Smooth muscle cell (in vitro differentiated cells): ENCODE results near the gene PLEKHJ1. TPM values are rescaled to one million over a fixed set of nuclear protein-coding genes. Genes with fewer than 3 reads are reported as not detected.
A peak's percentile ranks its signal among the peaks of the same experiment; 100 is the strongest.

Experiments used
- DNase-seq: peaks from one replicate; lab custom pipeline; 2025; ENCODE audit not compliant: unreplicated experiment; lab: John Stamatoyannopoulos, UW
- H2AFZ ChIP-seq: fragments of 200-600 bp; sonication (generic); 2 replicates; pipeline ENCODE4 v1.6.0; 2016; ENCODE audit warnings: antibody characterized with exemption, low read depth, mild to moderate bottlenecking
- H3F3A ChIP-seq: fragments of 200-600 bp; sonication (generic); 2 replicates; pipeline ENCODE4 v1.6.0; 2017; ENCODE audit warnings: antibody characterized with exemption, low read depth
- H3K27ac ChIP-seq: fragments of 200-600 bp; sonication (generic); 2 replicates; pipeline ENCODE4 v1.5.1; 2016; ENCODE audit warnings: low read depth, mild to moderate bottlenecking
- H3K27me3 ChIP-seq: fragments of 200-600 bp; sonication (generic); 2 replicates; pipeline ENCODE4 v1.6.1; 2016; ENCODE audit warnings: low read depth, mild to moderate bottlenecking
- H3K36me3 ChIP-seq: fragments of 200-600 bp; sonication (generic); 2 replicates; pipeline ENCODE4 v1.5.1; 2016; ENCODE audit warnings: low read depth
- H3K4me1 ChIP-seq: fragments of 200-600 bp; sonication (generic); 2 replicates; pipeline ENCODE4 v1.5.1; 2016; ENCODE audit warnings: low read depth
- H3K4me2 ChIP-seq: fragments of 200-600 bp; sonication (generic); 2 replicates; pipeline ENCODE4 v1.6.0; 2016; ENCODE audit warnings: mild to moderate bottlenecking
- H3K4me3 ChIP-seq: fragments of 200-600 bp; sonication (generic); 2 replicates; pipeline ENCODE4 v1.5.1; 2016; ENCODE audit warnings: mild to moderate bottlenecking
- H3K79me2 ChIP-seq: fragments of 200-600 bp; sonication (generic); 2 replicates; pipeline ENCODE4 v1.6.0; 2016; ENCODE audit warnings: low read depth, mild to moderate bottlenecking
- H3K9ac ChIP-seq: fragments of 200-600 bp; sonication (generic); 2 replicates; pipeline ENCODE4 v1.6.0; 2016; ENCODE audit warnings: low read depth
- H3K9me3 ChIP-seq: fragments of 200-600 bp; sonication (generic); replicated peaks from 2 replicates; pipeline ENCODE4 v1.5.1; 2016; ENCODE audit warnings: low read depth
- H4K20me1 ChIP-seq: fragments of 200-600 bp; sonication (generic); 2 replicates; pipeline ENCODE4 v1.6.0; 2016; ENCODE audit warnings: low read depth
- CTCF ChIP-seq: fragments of 200-600 bp; sonication (generic); IDR thresholded peaks from 2 replicates; pipeline ENCODE4 v1.5.1; 2017; ENCODE audit warnings: borderline replicate concordance, mild to moderate bottlenecking, antibody characterized with exemption; ENCODE audit not compliant: insufficient read depth, poor library complexity, severe bottlenecking
- WGBS: methylation state at CpG from one replicate; pipeline ENCODE4 v1.1.7; 2016; ENCODE audit warnings: low lambda C conversion rate; 5-methylcytosine and 5-hydroxymethylcytosine counted together
- polyA plus RNA-seq: library from polyadenylated mRNA; unstranded; fragments of >200 nt; fragmentation: Nextera tagmentation; extraction: Ambion mirVana; gene quantifications from 2 replicates; pipeline ENCODE4 v1.2.1, GENCODE V29; 2016
- total RNA-seq: library from RNA; depleted of rRNA; stranded (reverse); fragments of >200 nt; gene quantifications from 2 replicates; pipeline ENCODE4 v1.2.3, GENCODE V29; 2014

PLEKHJ1 gene
- total RNA-seq, result 36.0 and 38.6 TPM in 2 replicates
- 76.5 and 94.5 TPM in 2 replicates for polyA plus RNA-seq

- Histone ChIP-seq H3K4me3 (peak within 1 kb of the TSS; percentile 98), H2AFZ (peak within 1 kb of the TSS; percentile 60), H3K9me3 (no peaks in the 10 kb centered on the region), H3K9ac (peak within 1 kb of the TSS; percentile 87), H3K36me3 (no peaks in the 10 kb centered on the region), H3K79me2 (peaks cover 77% of the 10 kb centered on the region), H3K27ac (peak within 1 kb of the TSS; percentile 93), H4K20me1 (peaks cover 53% of the 10 kb centered on the region), H3K27me3 (no peaks in the 10 kb centered on the region), H3K4me2 (peak within 1 kb of the TSS; percentile 98), H3F3A (peaks cover 4% of the 10 kb centered on the region), H3K4me1 (peaks cover 39% of the 10 kb centered on the region)
- WGBS, result under 1% methylated on average over 72 of the region's 80 CpGs
- TF ChIP-seq CTCF, result peak; percentile 93
- DNase-seq, result peak; percentile 99
These were observed at the start of gene PLEKHJ1, which contains the start of gene SF3A2 for GRCh38 chr19:2236314-2237050. Gene PLEKHJ1, minus strand, starts transcription at chr19:2236329. Its CDS starts 81 bp downstream, at chr19:2236248. Gene SF3A2, plus strand, starts transcription at chr19:2236824. Its CDS starts 6,595 bp downstream, at chr19:2243419.

DNA sequence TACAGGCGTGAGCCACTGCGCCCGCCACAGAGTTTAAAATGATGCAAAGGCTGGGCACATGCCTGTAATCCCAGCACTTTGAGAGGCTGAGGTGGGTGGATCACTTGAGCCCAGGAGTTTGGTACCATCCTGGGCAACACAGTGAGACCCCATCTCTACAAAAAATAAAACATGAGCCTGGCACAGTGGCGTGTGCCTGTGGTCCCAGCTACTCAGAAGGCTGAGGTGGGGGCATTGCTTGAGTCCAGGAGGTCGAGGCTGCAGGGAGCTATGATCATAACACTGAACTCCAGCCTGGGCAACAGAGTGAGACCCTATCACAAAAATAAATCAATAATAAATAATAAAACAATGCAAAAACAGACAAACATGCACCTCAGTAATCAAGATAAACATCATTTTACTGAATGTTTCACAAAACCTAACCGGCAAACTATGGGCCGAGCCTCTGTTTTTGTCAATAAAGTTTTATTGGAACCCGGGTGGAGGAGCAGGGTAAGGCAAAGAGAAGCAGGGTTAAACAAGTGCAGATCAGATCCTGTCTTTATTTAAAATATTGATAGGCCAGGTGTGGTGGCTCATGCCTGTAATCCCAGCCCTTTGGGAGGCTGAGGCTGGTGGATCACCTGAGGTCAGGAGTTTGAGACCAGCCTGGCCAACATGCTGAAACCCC, 47.8 kb upstream of the PLEKHJ1 start:
- Histone ChIP-seq H3K4me3 (no peak overlapping the region), H2AFZ (no peak overlapping the region), H3K27me3 (peaks cover 25% of the 10 kb centered on the region), H3K79me2 (no peaks in the 10 kb centered on the region), H3K36me3 (no peaks in the 10 kb centered on the region), H3K9ac (no peak overlapping the region), H4K20me1 (peaks cover 49% of the 10 kb centered on the region), H3K4me1 (no peaks in the 10 kb centered on the region), H3K9me3 (no peaks in the 10 kb centered on the region), H3K4me2 (no peak overlapping the region), H3K27ac (no peak overlapping the region), H3F3A (no peaks in the 10 kb centered on the region)
- 97% methylated on average over 8 of the region's 8 CpGs for WGBS
- TF ChIP-seq CTCF, result no peak
- no peak for DNase-seq

GRCh38 chr19:2282862-2283237, 46.7 kb upstream of the PLEKHJ1 start:
- 68% methylated on average over 11 of the region's 11 CpGs for WGBS
- H2AFZ ChIP-seq, result no peak overlapping the region
- no peaks in the 10 kb centered on the region for H3K79me2 ChIP-seq
- TF ChIP-seq CTCF, result no peak
- no peak for DNase-seq
- H4K20me1 ChIP-seq, result peaks cover 44% of the 10 kb centered on the region
- H3K27ac ChIP-seq, result no peak overlapping the region
- peak overlapping the region; percentile 39 for H3K4me3 ChIP-seq
- no peaks in the 10 kb centered on the region for H3K9me3 ChIP-seq
- H3K9ac ChIP-seq, result no peak overlapping the region
- H3K4me2 ChIP-seq, result peak overlapping the region; percentile 85
- H3K4me1 ChIP-seq, result no peaks in the 10 kb centered on the region
- H3F3A ChIP-seq, result no peaks in the 10 kb centered on the region
- no peaks in the 10 kb centered on the region for H3K36me3 ChIP-seq
- H3K27me3 ChIP-seq, result peaks cover 14% of the 10 kb centered on the region
